H1 (cell line): ENCODE measurements around the gene FXR1.

Source experiments
- ATF2 ChIP-seq: IDR thresholded peaks from 2 replicates; pipeline ENCODE4 v1.6.1; 2012; ENCODE audit warnings: low read length, inconsistent platforms
- BCL11A ChIP-seq, 2 experiments: IDR thresholded peaks; one replicate each; pipeline ENCODE4 v1.6.1; 2011; ENCODE audit warnings: low read depth in 2 of 2, low read length in 2 of 2, mild to moderate bottlenecking in 2 of 2
- CHD2 ChIP-seq: IDR thresholded peaks from 2 replicates; pipeline ENCODE4 v1.6.1; 2012; ENCODE audit warnings: low read length, improper control_type of control experiment
- CTCF ChIP-seq, 3 experiments: IDR thresholded peaks; 1 replicate in 2 of 3; 2 replicates in 1 of 3; pipeline versions ENCODE4 v1.5.1 to v1.6.1; 2011; ENCODE audit warnings: low read length in 3 of 3, mild to moderate bottlenecking in 3 of 3, inconsistent platforms in 2 of 3, low read depth in 1 of 3, moderate library complexity in 1 of 3; ENCODE audit not compliant: insufficient read depth in 1 of 3; ENCODE audit errors: control extremely low read depth in 1 of 3
- EP300 ChIP-seq, 2 experiments: IDR thresholded peaks; 1 replicate in 1 of 2; 2 replicates in 1 of 2; pipeline ENCODE4 v1.6.1; 2011 to 2012; ENCODE audit warnings: low read depth in 2 of 2, low read length in 2 of 2, mild to moderate bottlenecking in 2 of 2, borderline replicate concordance in 1 of 2, inconsistent platforms in 1 of 2, moderate library complexity in 1 of 2
- GTF2F1 ChIP-seq: IDR thresholded peaks from 2 replicates; pipeline ENCODE4 v1.6.1; 2012; ENCODE audit warnings: low read depth, low read length, improper control_type of control experiment, borderline replicate concordance
- KDM5A ChIP-seq: fragments of 200-600 bp; IDR thresholded peaks from 2 replicates; pipeline ENCODE4 v1.7.1; 2012; ENCODE audit warnings: mild to moderate bottlenecking, low read length, inconsistent platforms, mixed read lengths
- POLR2A ChIP-seq, 2 experiments: IDR thresholded peaks; 1 replicate in 1 of 2; 2 replicates in 1 of 2; pipeline ENCODE4 v1.6.1; 2011; ENCODE audit warnings: low read depth in 2 of 2, low read length in 2 of 2, mild to moderate bottlenecking in 2 of 2; ENCODE audit errors: control extremely low read depth in 1 of 2
- RAD21 ChIP-seq, 2 experiments: IDR thresholded peaks in 1 of 2; conservative IDR thresholded peaks in 1 of 2; 2 replicates each; pipeline ENCODE4 v1.6.1; 2011; ENCODE audit warnings: low read depth in 2 of 2, low read length in 2 of 2, improper control_type of control experiment in 1 of 2, inconsistent platforms in 1 of 2, mild to moderate bottlenecking in 1 of 2, moderate library complexity in 1 of 2
- SP4 ChIP-seq: IDR thresholded peaks from 2 replicates; pipeline ENCODE4 v1.6.1; 2012; ENCODE audit warnings: low read length, inconsistent platforms
- YY1 ChIP-seq: IDR thresholded peaks from 2 replicates; pipeline ENCODE4 v1.6.1; 2011; ENCODE audit warnings: low read depth, mild to moderate bottlenecking, low read length
- ZNF274 ChIP-seq: IDR thresholded peaks from 2 replicates; pipeline ENCODE4 v1.7.0; 2012; ENCODE audit warnings: low read length, borderline replicate concordance; ENCODE audit errors: extremely low read depth

- TF ChIP-seq CTCF (IDR thresholded peaks at IDR 0.05; ENCODE audit: control extremely low read depth in 1 of 3, insufficient read depth in 1 of 3, low read depth in 1 of 3, low read length in 3 of 3) (no peak), SP4 (no peak), ATF2 (no peak), YY1 (no peak), CHD2 (no peak), POLR2A (IDR thresholded peaks at IDR 0.05; ENCODE audit: control extremely low read depth in 1 of 2, low read depth in 2 of 2, low read length in 2 of 2) (no peak), KDM5A (no peak), EP300 (IDR thresholded peaks at IDR 0.05; ENCODE audit: borderline replicate concordance in 1 of 2, low read depth in 2 of 2, low read length in 2 of 2) (no peak), BCL11A (IDR thresholded peaks at IDR 0.05; ENCODE audit: low read depth in 2 of 2, low read length in 2 of 2) (no peak), GTF2F1 (no peak), RAD21 (IDR thresholded peaks at IDR 0.05 in 1 of 2, conservative IDR thresholded peaks at IDR 0.05 in 1 of 2; ENCODE audit: low read depth in 2 of 2, low read length in 2 of 2) (no peak), ZNF274 (no peak)
These were observed 1.3 kb downstream of the FXR1 start for GRCh38 chr3:180913581-180914404.
